D341Med (cell line): ENCODE measurements around the gene ANP32D.
"Not testable (repeated sequence)": the region's sequence is repeated elsewhere in the genome, so short reads cannot be mapped to it uniquely, and the experiment has no call there.

Source experiments
- DNase-seq: peaks from one replicate; pipeline ENCODE4 v3.0.0; 2012; ENCODE audit warnings: low spot score

The ANP32D gene

DNA sequence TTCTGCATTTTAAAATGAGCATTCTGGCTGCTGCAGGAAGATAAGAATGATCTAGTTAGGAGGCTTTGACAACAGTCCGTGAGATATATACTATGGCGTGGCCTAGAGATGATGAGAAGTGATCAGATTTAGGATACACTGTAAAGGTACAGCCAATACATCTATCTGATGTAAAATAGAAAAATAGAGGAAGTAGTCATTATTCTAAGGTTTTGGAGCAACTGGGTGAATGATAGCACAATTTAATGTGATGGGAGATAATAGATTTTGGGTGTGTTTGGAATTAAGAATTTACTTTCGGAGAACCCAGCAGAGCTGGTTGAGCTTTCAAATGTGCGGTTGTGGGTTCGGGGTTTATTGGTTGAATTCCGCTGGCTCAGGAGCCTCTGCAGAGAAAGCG is at the start of gene ANP32D:
Gene ANP32D, plus strand, starts transcription at position 301 of the 400 bp plus-strand sequence. CDS start 106 bp downstream, outside the sequence.
- DNase-seq, result no peak

DNA sequence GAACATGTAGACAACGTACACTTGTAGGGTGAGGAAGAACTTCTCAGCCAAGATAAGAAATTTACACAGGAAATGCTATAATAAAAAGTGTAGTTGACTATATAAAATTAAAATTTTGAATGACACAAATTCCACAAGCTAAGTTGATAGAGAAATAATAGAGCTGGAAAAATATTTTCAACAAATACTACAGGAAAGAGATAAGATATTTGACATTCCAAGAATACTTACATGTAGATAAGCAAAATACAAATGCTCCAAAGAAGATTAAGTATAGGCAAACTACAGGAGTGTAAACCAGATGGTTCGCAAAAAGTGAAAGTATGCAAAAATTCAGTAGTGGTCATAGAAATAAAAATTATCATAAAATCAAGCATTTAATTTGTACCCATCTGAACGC is 49.2 kb upstream of the ANP32D start:
- DNase-seq, result no peak

DNA sequence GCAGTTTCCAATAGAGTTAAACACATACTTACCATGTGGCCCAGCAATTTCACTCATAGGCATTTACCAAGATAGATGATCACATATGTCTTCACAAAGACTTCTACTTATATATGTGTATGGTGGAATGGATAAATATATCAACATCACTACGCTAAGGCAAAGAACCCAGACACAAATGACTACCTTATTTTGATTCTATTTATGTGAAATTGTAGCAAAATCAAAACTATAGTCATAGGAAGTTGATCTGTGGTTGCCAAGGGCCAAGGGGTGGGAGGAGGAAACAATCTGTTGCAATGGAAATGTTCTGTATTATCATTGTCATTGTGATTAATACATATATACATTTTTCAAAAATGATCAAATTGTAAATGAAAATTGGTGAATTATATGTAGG is 47.7 kb upstream of the ANP32D start:
- DNase-seq, result no peak

DNA sequence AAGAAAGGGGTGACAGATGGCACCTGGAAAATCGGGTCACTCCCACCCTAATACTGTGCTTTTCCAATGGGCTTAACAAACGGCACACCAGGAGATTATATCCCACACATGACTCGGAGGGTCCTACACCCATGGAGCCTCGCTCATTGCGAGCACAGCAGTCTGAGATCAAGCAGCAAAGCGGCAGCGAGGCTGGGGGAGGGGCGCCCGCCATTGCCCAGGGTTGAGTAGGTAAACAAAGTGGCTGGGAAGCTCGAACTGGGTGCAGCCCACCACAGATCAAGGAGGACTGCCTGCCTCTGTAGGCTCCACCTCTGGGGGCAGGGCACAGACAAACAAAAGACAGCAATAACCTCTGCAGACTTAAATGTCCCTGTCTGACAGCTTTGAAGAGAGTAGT is 38.3 kb upstream of the ANP32D start:
- DNase-seq, result not testable (repeated sequence)

DNA sequence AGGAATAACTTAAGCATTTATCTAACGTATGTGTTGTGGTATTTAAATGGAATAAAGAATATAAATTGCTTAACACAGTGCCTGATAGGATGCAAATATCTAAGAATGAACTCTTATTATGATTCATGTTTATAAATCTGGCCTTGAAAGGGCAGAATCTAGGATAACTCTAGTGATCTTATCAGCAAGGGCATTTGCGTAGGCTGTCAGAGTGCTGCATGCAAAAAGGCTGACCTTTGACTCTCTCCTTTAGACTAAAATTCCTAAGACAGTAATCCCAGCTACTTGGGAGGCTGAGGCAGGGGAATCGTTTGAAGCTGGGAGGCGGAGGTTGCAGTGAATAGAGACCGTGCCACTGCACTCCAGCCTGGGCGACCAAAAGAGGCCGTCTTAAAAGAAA is 31.3 kb upstream of the ANP32D start:
- DNase-seq, result no peak

DNA sequence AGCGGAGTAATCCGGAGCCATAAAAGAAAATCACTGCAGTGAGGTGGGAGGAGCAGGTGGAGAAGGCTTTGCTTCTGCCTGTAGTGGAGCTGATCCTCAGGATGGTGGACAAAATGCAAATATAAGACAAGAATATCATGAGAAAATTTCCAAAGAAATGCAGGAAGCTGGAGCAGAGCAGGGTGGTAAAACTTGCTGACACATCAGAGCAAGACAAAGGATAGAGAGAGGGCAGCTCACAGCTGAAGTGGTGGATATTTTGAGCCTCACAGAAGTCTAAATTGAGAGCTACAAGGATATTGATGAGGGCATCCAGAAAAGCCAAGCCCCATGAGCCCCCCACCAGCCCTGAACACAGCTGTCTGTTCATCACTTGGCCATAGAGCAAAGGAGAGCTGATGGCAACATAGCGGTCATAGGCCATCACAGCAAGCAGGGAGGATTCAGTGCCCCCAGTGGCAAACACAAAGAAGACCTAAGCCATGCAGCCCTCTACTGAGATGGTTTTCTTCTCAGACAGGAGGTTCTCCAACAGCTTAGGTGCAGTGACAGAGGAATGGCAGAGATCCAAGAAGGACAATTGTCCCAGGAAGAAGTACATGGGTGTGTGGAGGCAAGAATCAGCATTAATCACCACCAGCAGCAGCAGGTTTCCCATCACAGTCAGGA is 30.0 kb upstream of the ANP32D start:
- no peak for DNase-seq

DNA sequence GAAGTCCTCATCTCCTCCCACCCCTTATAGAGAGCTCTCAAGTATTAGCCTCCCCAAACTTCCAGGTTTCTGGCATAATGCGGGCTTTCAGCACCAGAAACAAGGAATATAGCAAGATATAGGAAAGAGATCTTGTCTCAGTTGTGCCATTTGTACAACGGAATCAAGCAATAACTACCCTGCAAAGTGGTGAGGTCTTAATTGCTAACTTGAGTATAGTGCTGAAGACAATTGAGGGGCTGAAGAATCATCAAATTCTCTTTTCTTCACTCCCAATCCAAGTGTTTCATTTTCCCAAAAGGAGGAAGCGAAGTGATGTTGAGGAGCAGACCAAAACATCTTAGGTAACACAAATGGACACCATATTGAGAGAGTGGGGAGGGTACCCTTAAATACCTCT is 26.8 kb upstream of the ANP32D start:
- DNase-seq, result no peak

DNA sequence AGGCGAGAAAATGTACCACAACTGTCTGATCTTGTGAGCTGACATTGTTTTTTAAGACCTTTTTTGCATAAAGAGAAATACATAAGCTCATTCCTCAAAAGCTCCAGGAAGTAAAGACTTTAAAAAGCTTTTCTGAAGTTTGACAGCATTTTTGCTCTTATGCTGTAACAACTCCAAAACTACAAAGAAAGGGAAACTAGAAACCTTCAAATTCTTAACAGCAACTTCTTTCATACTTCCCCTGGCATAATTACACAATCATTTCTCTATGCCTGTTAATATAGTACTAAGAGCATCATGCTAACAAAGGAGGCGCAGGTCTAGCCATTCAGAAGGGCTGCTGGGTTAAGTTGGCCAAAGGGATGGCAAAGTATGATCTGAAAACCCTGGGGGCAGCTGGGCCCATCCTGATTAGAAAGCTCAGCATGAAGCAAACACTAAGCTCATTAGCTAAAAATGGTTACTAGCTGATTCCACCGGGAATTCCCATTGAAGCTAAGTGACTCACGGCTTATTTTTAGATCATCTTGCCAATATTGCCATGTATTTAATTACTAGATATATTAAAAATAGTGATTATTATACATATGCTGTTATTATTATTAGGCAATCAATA is 26.1 kb upstream of the ANP32D start:
- DNase-seq, result peak; percentile 76

DNA sequence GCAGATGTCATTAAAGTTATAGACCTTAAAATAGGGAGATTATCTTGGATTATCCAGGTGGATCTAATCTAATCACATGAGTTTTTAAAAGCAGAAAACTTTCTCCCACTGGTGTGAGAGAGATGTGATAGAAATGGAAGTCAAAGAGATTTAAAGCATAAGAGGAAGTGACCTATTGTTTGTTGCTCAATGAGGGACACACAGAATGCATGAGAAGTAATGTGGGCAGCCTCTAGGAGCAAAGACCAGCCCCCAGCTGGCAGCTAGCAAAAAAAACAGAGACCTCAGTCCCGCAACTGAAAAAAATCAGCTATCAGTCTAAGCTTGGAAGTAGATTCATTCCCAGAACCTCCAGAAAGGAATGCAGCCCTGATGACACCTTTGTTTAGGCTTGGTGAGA is 24.6 kb upstream of the ANP32D start:
- no peak for DNase-seq

DNA sequence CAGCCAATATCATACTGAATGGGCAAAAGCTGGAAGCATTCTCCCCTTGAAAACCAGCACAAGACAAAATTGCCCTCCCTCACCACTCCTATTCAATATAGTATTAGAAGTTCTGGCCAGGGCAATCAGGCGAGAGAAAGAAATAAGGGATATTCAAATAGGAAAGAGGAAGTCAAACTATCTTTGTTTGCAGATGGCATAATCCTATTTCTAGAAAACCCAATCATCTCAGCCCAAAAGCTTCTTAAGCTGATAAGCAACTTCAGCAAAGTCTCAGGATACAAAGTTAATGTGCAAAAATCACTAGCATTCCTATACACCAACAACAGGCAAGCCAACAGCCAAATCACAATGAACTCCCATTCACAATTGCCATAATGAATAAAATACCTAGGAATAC is 21.0 kb upstream of the ANP32D start:
- no peak for DNase-seq

DNA sequence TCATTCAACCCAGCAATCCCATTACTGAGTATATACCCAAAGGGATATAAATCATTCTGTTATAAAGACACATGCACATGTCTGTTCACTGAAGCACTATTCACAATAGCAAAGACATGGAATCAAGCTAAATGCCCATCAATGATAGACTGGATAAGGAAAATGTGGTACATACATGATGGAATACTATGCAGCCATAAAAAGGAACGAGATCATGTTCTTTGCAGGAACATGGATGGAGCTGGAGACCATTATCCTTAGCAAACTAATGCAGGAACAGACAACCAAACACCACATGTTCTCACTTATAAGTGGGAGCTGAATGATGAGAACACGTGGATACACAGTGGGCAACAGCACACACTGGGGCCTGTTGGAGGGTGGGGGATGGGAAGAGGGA is 19.4 kb upstream of the ANP32D start:
- DNase-seq, result not testable (repeated sequence)

DNA sequence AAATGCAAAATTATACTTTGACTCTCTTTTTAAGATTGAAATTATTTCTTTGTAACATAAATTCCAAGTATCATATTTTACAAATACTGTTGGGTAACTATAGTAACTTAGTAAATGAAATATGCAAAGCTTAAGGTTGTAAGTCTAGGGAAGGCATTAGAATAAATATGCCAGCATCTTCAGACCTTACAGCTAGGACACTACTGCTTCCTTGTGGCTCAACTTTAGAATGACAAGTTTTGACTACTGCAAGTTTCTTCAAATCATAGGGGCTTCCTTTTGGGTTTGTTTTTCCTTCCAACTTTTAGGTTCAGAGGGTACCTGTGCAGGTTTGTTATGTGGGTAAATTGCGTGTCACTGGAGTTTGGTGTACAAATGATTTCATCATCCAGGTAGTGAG is 17.7 kb upstream of the ANP32D start:
- DNase-seq, result peak; percentile 40

DNA sequence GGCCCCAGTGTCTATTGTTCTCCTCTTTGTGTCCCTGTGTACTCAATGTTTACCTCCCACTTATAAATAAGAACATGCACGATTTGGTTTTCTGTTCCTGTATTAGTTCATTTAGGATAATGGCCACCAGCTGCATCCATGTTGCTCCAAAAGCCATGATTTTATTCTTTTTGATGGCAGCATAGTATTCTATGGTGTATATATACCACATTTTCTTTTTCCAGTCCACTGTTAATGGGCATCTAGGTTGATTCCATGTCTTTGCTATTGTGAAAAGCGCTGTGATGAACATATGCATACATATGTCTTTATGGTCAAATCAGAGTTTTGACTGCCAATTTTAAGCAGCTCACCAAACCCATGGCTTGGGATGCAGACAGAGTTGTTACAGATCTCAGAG is 17.2 kb upstream of the ANP32D start:
- no peak for DNase-seq

DNA sequence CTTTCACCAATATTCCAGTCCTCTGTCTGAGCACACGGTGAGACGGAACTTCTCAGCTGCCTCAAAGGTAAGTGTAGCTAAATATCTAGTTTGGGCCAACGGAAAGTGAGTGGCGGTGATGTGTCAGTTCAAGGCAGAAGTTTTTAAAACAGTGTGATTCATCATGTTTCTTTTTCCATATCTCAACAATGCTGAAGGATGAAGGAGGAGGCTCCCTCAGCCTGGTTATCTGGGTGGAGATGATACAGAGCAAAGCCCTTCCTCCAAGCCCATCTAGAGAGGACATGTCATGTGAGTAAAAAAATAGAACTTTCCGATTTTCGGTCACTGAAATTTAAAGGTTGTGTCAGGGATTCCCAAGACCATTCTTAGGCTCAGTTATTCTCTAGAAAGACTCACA is 13.1 kb upstream of the ANP32D start:
- no peak for DNase-seq

DNA sequence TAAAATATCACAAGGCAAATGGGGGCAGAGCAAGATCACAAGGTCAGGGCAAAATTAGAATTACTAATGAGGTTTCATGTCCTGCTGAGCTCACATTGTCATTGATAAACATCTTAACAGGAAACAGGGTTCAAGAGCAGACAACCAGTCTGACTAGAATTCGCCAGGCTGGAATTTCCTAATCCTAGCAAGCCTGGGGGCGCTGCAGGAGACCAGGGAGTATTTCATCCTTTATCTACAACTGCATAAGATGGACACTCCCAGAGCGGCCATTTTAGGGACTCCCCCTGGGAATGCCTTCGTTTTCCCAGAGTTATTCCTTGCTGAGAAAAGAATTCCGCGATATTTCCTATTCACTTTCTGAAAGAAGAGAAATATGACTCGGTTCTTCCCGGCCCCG is 3.3 kb upstream of the ANP32D start:
- not testable (repeated sequence) for DNase-seq

DNA sequence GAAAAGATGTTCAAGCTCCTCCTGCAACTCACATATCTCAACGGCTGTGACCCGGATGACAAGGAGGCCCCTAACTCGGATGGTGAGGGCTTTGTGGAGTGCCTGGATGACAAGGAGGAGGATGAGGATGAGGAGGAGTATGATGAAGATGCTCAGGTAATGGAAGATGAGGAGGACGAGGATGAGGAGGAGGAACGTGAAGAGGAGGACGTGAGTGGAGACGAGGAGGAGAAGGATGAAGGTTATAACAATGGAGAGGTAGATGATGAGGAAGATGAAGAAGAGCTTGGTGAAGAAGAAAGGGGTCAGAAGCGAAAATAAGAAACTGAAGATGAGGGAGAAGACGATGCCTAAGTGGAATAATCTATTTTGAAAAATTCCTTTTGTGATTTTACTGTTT is 702 bp downstream of the ANP32D start:
- no peak for DNase-seq

DNA sequence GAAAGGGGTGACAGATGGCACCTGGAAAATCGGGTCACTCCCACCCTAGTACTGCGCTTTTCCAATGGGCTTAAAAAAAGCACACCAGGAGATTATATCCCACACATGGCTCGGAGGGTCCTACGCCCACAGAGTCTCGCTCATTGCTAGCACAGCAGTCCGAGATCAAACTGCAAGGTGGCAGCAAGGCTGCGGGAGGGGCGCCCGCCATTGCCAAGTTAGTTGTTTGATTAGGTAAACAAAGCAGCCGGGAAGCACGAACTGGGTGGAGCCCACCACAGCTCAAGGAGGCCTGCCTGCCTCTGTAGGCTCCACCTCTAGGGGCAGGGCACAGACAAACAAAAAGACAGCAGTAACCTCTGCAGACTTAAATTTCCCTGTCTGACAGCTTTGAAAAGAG is 2.1 kb downstream of the ANP32D start:
- DNase-seq, result not testable (repeated sequence)

DNA sequence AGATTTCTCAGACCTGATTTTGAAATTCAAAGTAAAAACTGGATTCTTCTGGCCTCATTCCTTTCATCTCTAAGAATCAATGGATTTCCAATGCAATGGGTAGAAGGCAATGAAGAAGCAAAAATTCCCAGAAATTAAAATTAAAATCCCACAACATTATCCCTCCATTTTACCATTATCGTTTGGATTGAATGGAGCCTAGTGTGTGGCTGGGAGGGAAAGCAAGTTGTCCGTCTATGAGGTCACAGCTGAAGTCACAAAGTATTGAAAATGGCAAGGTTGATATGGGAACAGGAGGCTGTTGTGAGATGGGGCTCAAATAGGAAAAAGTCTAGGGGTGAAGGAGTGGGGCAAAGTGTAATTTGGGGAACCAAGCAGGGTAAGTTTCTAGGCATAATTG is 9.8 kb downstream of the ANP32D start, which contains the start of gene C12orf54:
Gene C12orf54, plus strand, starts transcription at position 301 of the 400 bp plus-strand sequence. CDS start 799 bp downstream, outside the sequence.
- no peak for DNase-seq

DNA sequence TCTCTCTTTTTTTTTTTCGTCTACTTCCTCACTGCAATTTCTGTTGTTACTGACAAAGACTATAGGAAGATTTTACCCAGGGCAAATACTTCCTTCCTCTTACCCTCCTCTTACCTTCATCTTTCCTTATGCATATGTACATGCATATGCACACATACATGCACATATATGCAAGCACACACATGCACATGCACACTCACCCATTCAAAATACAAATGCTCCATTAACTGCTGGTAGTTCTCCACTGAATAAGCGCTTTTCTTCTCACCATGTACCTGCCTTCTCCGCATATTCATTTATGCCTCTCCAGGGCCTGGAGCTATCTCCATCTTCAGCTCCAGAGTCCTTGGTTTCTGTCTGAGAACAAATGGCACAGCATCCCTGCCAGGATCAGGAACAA is 10.6 kb downstream of the ANP32D start:
- DNase-seq, result no peak

DNA sequence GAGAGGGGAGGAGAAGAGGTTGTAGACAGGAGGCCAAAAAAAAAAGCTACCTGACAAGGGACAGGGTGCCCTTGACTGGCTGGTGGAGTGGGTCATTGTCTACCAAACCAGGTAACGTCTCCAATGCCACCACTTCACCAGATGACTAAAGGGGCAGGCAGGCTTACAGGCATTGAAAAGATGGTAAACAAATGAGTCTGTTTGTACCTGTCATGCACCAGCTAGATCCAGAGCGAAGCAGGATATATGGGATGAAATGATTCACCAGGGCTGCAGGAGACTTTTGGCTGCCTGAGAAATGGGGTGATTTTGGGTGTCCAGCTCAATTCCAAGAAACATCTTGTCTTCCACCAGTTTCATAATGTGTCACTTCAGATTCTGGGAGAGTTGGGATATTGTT is 13.9 kb downstream of the ANP32D start:
- DNase-seq, result no peak

DNA sequence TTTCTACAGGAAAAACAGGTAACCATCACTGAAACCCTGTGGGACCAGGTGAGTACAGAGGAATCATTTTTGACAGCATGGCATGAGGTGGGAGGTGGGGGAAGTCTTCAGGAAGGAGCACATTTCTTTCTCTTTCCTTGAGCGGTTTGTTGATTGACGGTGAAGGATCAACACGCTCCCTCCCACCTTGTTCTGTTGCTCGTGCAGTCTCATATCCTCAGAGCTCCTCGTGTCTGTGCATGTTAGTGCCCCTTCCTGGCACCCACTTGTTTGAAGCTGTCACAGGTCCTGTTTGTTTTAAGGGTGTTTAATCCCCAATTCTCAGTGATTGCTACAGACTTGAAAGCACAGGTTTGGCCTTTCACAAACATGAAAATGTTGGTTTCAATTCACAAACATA is 14.3 kb downstream of the ANP32D start:
- no peak for DNase-seq

DNA sequence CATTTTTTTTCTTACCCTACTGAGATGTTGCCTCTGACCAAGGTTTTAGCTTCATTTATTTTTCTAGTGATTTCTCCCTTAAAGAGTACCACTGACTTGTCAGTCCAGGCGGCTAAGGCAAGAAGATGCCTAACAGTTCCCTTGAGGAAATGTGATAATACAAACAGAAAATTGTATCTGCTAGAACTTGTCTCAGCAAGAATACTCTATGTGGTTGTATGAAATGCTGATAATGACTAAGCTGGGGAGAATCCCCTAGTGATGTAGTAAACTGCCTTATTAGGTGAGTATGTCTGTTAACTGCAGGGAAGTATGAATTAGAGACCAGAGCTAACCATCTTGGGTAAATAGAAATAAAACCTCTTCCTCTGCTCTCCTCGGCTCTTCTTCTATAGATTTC is 16.7 kb downstream of the ANP32D start:
- no peak for DNase-seq

DNA sequence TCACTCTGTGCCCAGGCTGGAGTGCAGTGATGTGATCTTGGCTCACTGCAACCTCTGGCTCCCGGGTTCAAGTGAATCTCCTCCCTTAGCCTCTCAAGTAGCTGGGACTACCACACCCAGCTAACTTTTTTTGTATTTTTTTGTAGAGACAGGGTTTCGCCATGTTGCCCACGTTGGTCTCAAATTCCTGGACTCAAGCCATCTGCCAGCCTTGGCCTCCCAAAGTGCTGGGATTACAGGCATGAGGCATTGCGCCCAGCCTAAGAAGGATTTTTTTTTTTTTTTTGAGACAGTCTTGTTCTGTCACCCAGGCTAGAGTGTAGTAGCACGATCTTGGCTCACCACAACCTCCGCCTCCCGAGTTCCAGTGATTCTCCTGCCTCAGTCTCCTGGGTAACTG is 17.1 kb downstream of the ANP32D start:
- not testable (repeated sequence) for DNase-seq

DNA sequence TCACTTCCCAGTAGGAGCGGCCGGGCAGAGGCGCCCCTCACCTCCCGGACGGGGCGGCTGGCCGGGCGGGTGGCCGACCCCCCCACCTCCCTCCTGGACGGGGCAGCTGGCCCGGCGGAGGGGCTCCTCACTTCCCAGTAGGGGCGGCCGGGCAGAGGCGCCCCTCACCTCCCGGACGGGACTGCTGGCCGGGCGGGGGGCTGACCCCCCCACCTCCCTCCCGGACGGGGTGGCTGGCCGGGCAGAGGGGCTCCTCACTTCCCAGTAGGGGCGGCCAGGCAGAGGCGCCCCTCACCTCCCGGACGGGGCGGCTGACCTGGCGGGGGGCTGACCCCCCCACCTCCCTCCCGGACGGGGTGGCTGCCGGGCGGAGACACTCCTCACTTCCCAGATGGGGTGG is 27.9 kb downstream of the ANP32D start:
- DNase-seq, result not testable (repeated sequence)
